Vagina (tissue), 2 donors: ENCODE data around the gene MAML3. TPM values are rescaled to one million over a fixed set of nuclear protein-coding genes. Genes with fewer than 3 reads are reported as not detected.

Source experiments
- DNase-seq, 2 donors: peaks; one replicate each; pipeline ENCODE4 v3.0.0-alpha.2; 2017; ENCODE audit errors: extremely low spot score in 2 of 2
- H3K27ac ChIP-seq: fragments of 200-600 bp; sonication (generic); one replicate; pipeline ENCODE4 v1.5.1; 2019
- H3K27me3 ChIP-seq: fragments of 200-600 bp; sonication (generic); one replicate; pipeline ENCODE4 v1.5.1; 2019
- H3K36me3 ChIP-seq, 2 donors: fragments of 200-600 bp; sonication (generic); one replicate each; pipeline ENCODE4 v1.5.1; 2017 to 2019
- H3K4me1 ChIP-seq: fragments of 200-600 bp; sonication (generic); one replicate; pipeline ENCODE4 v1.5.1; 2019
- H3K4me3 ChIP-seq, 2 donors: fragments of 200-600 bp; sonication (generic); 1 replicate in 1 of 2; 2 replicates in 1 of 2; pipeline ENCODE4 v1.5.1; 2016 to 2019
- H3K9me3 ChIP-seq: fragments of 200-600 bp; sonication (generic); one replicate; pipeline ENCODE4 v1.5.1; 2019
- POLR2A ChIP-seq, 2 donors: fragments of 450-650 bp; IDR thresholded peaks; one replicate each; pipeline ENCODE4 v1.6.1; 2017; ENCODE audit warnings: antibody characterized with exemption in 2 of 2, mild to moderate bottlenecking in 2 of 2, moderate library complexity in 2 of 2
- POLR2AphosphoS5 ChIP-seq, 2 donors: sonication (generic); formaldehyde crosslinking; IDR thresholded peaks; one replicate each; pipeline ENCODE4 v1.9.0; 2017; ENCODE audit warnings: antibody characterized with exemption in 2 of 2, mild to moderate bottlenecking in 2 of 2, low read depth in 1 of 2; ENCODE audit not compliant: insufficient read depth in 1 of 2
- intact Hi-C: fragments of 100-400 bp; cut with DNase I; formaldehyde crosslinking; loops from one replicate; pipeline ENCODE4 v1.15.1; 2023
- total RNA-seq: library from RNA; depleted of rRNA; stranded (reverse); fragments of >200 nt; gene quantifications from one replicate; pipeline ENCODE4 v1.2.3, GENCODE V29; 2016
- TF ChIP-seq, protein P1 (sequence below), 3 experiments: fragments of 450-650 bp in 2 of 3; fragments of 200-600 bp in 1 of 3; sonication (generic) in 1 of 3; IDR thresholded peaks; one replicate each; pipeline ENCODE4 v1.5.1; 2017 to 2019; ENCODE audit warnings: antibody characterized with exemption in 3 of 3, mild to moderate bottlenecking in 2 of 3, moderate library complexity in 2 of 3

MAML3 gene
- total RNA-seq, 1 donor from 2014 or later: 16.2 TPM

DNA sequence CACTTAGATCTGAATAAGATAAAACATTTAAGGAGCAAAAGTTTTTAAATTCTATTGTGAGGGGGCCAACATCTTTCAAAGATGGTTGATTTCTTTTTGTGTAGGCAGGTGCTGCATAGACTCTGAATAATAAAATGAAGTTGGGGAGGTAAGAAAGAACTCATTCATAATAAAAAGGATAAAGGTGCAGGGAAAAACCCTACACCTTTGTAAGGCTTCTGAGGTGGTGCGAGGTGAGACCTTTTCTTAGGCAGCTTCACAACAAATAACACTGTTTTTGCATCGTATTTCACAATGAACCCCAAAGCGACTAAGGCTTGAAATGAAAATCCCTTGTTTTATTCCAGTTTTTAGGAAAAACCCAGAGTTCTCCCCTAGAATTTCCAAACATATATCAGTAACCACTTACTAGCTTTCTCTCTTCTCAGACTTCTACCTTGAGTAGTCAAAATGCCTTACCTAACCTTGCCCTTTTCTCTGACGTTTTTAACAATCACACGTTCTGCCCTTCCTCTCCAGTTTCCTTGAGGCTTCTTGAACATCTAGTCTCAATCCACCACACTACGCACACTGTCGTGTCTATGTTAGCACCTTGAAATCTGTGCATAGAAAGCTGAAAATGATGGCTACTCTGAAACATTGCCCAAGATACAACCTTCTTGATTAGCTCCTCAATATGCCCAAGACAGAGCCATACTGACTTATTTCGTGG lies 30.2 kb downstream of the MAML3 start:
- Histone ChIP-seq H3K4me3 (no peak overlapping the region), H3K27me3 (no peaks in the 10 kb centered on the region), H3K27ac (no peak overlapping the region), H3K4me1 (no peaks in the 10 kb centered on the region), H3K9me3 (no peaks in the 10 kb centered on the region), H3K36me3 (no peaks in the 10 kb centered on the region)
- no peak for TF ChIP-seq POLR2A (IDR thresholded peaks at IDR 0.05)
- TF ChIP-seq, protein P1, sequence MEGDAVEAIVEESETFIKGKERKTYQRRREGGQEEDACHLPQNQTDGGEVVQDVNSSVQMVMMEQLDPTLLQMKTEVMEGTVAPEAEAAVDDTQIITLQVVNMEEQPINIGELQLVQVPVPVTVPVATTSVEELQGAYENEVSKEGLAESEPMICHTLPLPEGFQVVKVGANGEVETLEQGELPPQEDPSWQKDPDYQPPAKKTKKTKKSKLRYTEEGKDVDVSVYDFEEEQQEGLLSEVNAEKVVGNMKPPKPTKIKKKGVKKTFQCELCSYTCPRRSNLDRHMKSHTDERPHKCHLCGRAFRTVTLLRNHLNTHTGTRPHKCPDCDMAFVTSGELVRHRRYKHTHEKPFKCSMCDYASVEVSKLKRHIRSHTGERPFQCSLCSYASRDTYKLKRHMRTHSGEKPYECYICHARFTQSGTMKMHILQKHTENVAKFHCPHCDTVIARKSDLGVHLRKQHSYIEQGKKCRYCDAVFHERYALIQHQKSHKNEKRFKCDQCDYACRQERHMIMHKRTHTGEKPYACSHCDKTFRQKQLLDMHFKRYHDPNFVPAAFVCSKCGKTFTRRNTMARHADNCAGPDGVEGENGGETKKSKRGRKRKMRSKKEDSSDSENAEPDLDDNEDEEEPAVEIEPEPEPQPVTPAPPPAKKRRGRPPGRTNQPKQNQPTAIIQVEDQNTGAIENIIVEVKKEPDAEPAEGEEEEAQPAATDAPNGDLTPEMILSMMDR (IDR thresholded peaks at IDR 0.05): no peak
- TF ChIP-seq POLR2AphosphoS5 (IDR thresholded peaks at IDR 0.05; ENCODE audit: insufficient read depth in 1 of 2, low read depth in 1 of 2): no peak
- DNase-seq: no peak
- intact Hi-C loops: no loop called here

DNA sequence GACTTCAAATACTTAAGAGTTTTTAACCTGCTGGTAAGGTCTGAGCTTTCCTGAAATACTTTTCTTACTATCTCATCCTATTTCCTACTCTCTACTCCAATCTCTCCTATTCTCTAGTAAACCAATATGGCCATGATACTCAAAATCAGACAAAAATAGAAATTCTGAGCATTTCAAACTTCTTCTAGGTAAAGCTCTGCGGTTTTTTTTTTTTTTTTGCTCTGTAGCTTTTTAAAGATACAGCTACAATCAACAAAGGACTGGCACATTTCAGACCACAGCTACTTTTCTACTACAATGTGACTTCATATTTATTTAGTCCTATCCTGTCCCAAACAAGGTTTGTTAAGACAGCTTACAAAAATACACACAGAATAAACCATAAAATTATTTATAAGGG lies 31.1 kb downstream of the MAML3 start:
- no peak overlapping the region for H3K4me3 ChIP-seq
- no peak overlapping the region for H3K27ac ChIP-seq
- H3K36me3 ChIP-seq: no peaks in the 10 kb centered on the region
- DNase-seq: no peak
- intact Hi-C loops: no loop called here
- H3K27me3 ChIP-seq: no peaks in the 10 kb centered on the region
- no peaks in the 10 kb centered on the region for H3K4me1 ChIP-seq
- TF ChIP-seq POLR2A (IDR thresholded peaks at IDR 0.05) (no peak), POLR2AphosphoS5 (IDR thresholded peaks at IDR 0.05; ENCODE audit: insufficient read depth in 1 of 2, low read depth in 1 of 2) (no peak)
- TF ChIP-seq, protein P1 (IDR thresholded peaks at IDR 0.05): no peak
- H3K9me3 ChIP-seq: no peaks in the 10 kb centered on the region

DNA sequence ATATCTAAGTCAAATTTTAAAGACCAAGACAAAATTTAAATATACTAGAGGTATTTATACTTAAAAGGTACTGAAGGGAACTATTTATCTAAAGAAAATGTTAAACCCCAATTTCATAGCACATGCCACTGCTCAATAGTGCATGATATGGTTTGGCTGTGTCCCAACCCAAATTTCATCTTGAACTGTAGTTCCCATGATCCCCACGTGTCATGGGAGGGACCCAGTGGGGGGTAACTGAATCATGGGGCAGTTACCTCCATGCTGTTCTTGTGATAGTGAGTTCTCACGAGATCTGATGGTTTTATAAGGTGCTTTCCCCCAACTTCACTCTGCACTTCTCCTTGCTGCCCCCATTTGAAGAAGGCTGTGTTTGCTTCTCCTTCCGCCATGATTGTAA lies 32.3 kb downstream of the MAML3 start:
- no peak overlapping the region for H3K4me3 ChIP-seq
- intact Hi-C loops: no loop called here
- no peak overlapping the region for H3K27ac ChIP-seq
- H3K9me3 ChIP-seq: no peaks in the 10 kb centered on the region
- DNase-seq: no peak
- no peaks in the 10 kb centered on the region for H3K36me3 ChIP-seq
- TF ChIP-seq POLR2AphosphoS5 (IDR thresholded peaks at IDR 0.05; ENCODE audit: insufficient read depth in 1 of 2, low read depth in 1 of 2): no peak
- TF ChIP-seq, protein P1 (IDR thresholded peaks at IDR 0.05): no peak
- no peak for TF ChIP-seq POLR2A (IDR thresholded peaks at IDR 0.05)
- no peaks in the 10 kb centered on the region for H3K27me3 ChIP-seq
- no peaks in the 10 kb centered on the region for H3K4me1 ChIP-seq

DNA sequence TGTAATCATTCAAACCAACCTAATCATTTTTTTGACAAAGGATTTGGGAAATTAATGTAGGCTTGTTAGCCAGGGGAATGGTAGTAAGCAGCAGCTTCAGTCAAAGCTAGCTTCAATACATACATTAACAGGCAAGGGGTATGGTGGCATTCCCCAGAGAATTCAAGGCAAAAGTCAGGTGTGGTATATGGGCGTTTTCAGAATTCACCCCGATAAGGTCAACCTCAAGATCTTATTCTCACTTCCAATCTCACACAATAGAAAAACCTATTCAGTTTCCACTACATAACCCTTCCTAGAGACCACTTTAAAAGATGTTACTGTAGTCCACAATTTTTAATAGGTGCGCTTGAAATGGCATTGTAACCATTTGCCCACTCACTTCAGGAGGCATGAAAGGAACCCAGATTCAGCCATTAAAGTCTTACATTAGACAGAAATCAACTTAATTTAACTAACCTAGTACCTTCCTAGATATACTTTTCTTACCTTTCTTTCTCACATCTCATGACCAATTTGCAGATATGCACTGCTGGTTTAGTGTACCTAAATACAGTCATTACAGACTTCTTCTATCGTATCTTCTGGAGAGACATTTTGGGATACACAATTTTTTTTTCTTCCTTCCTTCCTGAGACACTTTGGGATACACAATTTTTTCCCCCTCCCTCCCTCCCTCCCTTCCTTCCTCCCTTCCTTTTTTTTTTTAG lies 34.9 kb downstream of the MAML3 start:
- Histone ChIP-seq H3K27me3 (no peaks in the 10 kb centered on the region), H3K27ac (no peak overlapping the region), H3K4me3 (no peak overlapping the region), H3K4me1 (no peaks in the 10 kb centered on the region), H3K9me3 (no peaks in the 10 kb centered on the region), H3K36me3 (no peaks in the 10 kb centered on the region)
- TF ChIP-seq POLR2A (IDR thresholded peaks at IDR 0.05) (no peak), POLR2AphosphoS5 (IDR thresholded peaks at IDR 0.05; ENCODE audit: insufficient read depth in 1 of 2, low read depth in 1 of 2) (no peak)
- TF ChIP-seq, protein P1 (IDR thresholded peaks at IDR 0.05): no peak
- no peak for DNase-seq
- intact Hi-C loops: no loop called here

DNA sequence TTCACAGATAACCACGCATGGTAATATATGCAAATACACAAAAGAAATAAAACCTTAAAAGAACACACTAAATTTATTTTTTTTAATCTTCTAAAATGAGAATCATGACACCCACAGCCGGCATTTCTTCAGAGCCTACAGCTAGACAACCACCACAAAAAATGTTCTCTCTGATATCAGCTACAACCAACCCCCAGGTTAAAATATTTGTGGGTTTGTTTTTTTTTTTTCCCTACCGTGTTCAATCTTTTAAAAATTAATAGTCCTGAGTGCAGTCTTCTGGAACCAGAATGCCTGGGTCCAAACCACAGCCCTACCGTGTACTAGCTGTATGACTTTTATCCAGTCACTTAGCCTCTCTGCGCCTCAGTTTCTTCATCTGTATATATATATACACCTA lies 36.0 kb downstream of the MAML3 start:
- intact Hi-C loops: no loop called here
- no peaks in the 10 kb centered on the region for H3K9me3 ChIP-seq
- H3K27me3 ChIP-seq: no peaks in the 10 kb centered on the region
- no peak for DNase-seq
- no peak overlapping the region for H3K4me3 ChIP-seq
- no peaks in the 10 kb centered on the region for H3K4me1 ChIP-seq
- no peaks in the 10 kb centered on the region for H3K36me3 ChIP-seq
- TF ChIP-seq, protein P1 (IDR thresholded peaks at IDR 0.05): no peak
- TF ChIP-seq POLR2A (IDR thresholded peaks at IDR 0.05) (no peak), POLR2AphosphoS5 (IDR thresholded peaks at IDR 0.05; ENCODE audit: insufficient read depth in 1 of 2, low read depth in 1 of 2) (no peak)
- no peak overlapping the region for H3K27ac ChIP-seq
